Coronary artery (tissue), 2 donors: Measurements from ENCODE around the gene PPP6R1.

ENCODE experiments used
- DNase-seq: peaks from one replicate; pipeline ENCODE4 v3.0.0-alpha.2; 2017; ENCODE audit warnings: low spot score
- H3K27ac ChIP-seq, 2 donors: fragments of 200-600 bp; sonication (generic); one replicate each; pipeline ENCODE4 v1.5.1; 2016 to 2019
- H3K4me3 ChIP-seq: fragments of 200-600 bp; sonication (generic); 2 replicates; pipeline ENCODE4 v1.5.1; 2016; ENCODE audit warnings: mild to moderate bottlenecking, moderate library complexity
- CTCF ChIP-seq: fragments of 200-600 bp; sonication (generic); IDR thresholded peaks from one replicate; pipeline ENCODE4 v1.5.1; 2019; ENCODE audit warnings: antibody characterized with exemption

PPP6R1 gene

DNA sequence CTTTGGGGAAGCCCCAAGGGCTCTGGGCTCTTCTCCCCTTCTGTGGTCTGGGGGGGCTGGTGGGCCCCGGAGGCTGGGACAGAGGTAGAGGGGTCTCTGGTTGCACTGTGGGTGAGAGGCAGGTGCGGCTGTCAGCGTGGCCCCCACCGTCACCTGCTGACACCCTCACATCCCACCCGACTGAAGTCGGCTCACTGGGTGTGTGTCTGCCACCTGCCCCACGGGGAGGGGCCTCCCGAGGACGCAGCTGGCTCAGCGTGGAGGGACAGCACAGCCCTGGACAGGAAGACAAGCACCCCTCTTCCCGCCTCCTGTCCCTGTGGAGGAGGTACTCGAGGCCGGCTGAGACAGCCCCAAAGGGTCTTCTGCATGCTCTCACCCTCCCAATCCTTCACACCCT, 28.0 kb downstream of the PPP6R1 start:
- no peak overlapping the region for H3K27ac ChIP-seq
- no peak for TF ChIP-seq CTCF
- no peak overlapping the region for H3K4me3 ChIP-seq
- no peak for DNase-seq

DNA sequence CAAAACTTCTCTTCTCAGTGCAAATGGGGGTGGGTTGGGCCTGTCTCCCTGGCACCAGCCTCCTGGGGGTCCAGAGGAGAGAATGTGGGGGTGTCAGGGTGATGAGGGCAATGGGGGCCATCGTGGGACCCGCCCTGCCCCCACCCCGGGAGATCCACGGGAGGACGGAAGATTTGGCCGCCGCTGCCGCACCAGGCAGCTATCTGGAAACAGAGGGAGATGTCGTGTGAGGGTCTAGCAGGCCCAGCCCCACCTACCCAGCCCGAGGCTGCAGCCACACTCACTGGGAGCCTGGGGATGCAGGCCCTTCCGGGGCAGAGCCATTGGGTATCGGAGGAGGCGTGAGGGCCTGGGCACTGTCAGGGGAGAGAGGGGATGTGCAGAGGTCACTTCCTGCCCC, 28.5 kb downstream of the PPP6R1 start:
- H3K4me3 ChIP-seq = no peak overlapping the region

GRCh38 chr19:55229789-55230182, 29.0 kb downstream of the PPP6R1 start:
- no peak overlapping the region for H3K27ac ChIP-seq
- TF ChIP-seq CTCF = no peak
- no peak overlapping the region for H3K4me3 ChIP-seq
- DNase-seq = no peak

More for the DNA sequence above, 28.5 kb downstream of the PPP6R1 start:
- no peak for TF ChIP-seq CTCF
- DNase-seq = no peak
- H3K27ac ChIP-seq = no peak overlapping the region

GRCh38 chr19:55229145-55229788, 29.6 kb downstream of the PPP6R1 start:
- no peak overlapping the region for H3K4me3 ChIP-seq
- DNase-seq = no peak
- no peak for TF ChIP-seq CTCF
- H3K27ac ChIP-seq = no peak overlapping the region

DNA sequence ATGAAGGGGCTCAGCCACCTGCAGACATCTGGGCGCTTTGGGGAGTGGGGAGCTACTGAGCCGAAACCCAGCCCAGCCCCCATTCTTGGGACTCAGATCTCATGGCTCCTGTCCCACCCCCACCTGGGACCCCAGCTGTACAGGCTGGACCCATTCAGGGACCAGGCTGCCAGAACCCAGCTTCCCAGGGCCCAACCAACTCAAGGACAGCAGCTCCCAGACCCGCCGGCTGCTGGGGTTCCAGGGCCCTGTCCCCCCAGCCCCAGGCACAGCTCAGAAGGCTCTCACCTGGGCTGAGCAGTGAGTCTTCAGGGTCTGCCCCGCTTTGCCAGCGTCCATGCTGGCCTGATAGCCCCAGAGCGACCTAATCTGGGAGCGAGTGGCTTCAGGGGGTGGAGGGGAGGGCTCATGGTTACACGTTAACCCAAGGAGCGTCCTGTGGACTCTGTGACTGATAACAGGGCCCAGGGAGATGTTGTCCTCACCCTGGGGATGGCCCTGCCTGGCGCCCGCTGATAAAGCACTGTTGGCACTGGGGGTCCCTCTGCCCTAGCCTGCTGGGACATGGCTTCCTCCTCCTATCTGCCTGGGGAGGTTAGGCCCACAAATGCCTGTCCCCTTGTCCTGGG, 30.3 kb downstream of the PPP6R1 start, which contains the start of gene TMEM86B:
TMEM86B (minus strand) TSS at position 361 of the 629 bp plus-strand sequence; CDS start at position 339, 22 bp downstream.
- H3K27ac ChIP-seq = no peak within 1 kb of the TSS
- no peak within 1 kb of the TSS for H3K4me3 ChIP-seq
- TF ChIP-seq CTCF = no peak
- DNase-seq = no peak

DNA sequence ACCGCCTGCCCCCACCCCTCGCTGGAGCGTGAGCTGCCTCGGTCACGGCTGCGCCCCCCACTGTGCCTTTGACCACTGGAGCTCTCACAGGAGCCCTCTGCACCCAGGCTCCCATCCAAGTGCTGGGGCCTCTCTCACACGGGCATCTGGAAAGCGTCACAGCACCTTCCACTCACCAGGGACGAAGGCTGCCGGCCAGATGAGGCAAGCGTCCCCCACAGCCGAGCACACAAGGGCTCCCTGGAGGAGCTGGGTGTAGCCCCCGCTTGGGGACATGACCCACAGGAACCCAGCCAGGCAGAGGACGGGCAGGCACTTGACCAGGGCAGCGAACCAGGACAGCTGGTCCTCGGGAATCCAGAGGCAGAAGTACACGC, 30.8 kb downstream of the PPP6R1 start:
- Histone ChIP-seq H3K4me3 (no peak overlapping the region), H3K27ac (no peak overlapping the region)
- no peak for TF ChIP-seq CTCF
- no peak for DNase-seq
